ENCODE measurements around the gene ARGLU1. TPM values are rescaled to one million over a fixed set of nuclear protein-coding genes. Genes with fewer than 3 reads are reported as not detected.

Gene ARGLU1
- total RNA-seq, 1 donor from 2014 or later: 467 TPM

DNA sequence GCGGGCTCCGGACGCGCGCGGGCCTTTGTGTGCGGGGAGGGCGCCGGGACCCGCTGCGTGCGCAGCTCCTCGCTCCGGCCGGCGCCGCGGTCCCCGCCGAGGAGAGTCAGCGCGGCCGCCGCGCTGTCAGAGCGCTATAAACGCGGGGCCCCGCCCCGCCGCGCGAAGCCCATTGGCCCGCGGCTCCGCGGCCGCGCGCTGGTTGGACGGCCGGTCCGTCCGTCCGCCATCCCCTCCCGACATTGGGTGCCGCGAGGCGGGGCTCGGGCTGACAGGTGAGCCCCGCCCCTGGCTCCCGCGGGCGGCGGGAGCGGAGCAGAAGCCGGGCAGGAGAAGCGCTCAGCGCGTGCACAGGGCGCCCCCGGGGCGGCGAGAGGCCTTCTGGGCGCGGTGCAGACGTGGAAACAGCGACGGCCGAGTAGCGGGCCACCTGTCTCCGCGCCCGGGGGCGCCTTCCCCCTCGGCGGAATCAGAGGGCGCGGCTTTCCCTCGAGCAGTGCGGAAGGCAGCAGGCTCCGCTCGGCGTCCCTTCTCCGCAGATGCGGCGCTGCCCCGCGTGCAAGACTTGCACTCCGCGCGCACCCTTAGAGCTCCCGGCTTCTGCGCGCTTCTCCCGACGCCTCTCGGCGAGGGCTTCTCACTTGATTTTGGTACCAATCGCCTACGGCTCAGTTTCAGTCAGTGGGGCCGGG is 32.2 kb downstream of the ARGLU1 start, which contains the start of gene EFNB2:
Gene EFNB2 (minus strand): TSS at position 111 of the 692 bp plus-strand sequence. CDS start 698 bp downstream, outside the sequence.
- peak within 1 kb of the TSS; percentile 71 for H3K4me3 ChIP-seq
- peaks cover 27% of the 10 kb centered on the region for H3K4me1 ChIP-seq
- H4K20me1 ChIP-seq (ENCODE audit: low read depth): peaks cover 71% of the 10 kb centered on the region
- Mint-ChIP-seq H3K9me3 (no peaks in the 10 kb centered on the region), H3K4me1 (peaks cover 19% of the 10 kb centered on the region), H3K27ac (peak within 1 kb of the TSS; percentile 79), H3K4me3 (peak within 1 kb of the TSS; percentile 99), H3K36me3 (peaks cover 15% of the 10 kb centered on the region), H3K27me3 (ENCODE audit: insufficient read depth, low read depth) (peaks cover 6% of the 10 kb centered on the region)
- peak; percentile 99 for DNase-seq (ENCODE audit: low spot score)
- no peaks in the 10 kb centered on the region for H3K36me3 ChIP-seq
- H3K4me2 ChIP-seq: peak within 1 kb of the TSS; percentile 80
- TF ChIP-seq EZH2 (IDR thresholded peaks at IDR 0.05) (no peak), EZH2phosphoT487 (IDR thresholded peaks at IDR 0.05) (no peak), CTCF (IDR thresholded peaks at IDR 0.05) (no peak)
- H3F3A ChIP-seq (ENCODE audit: low read depth): peaks cover 66% of the 10 kb centered on the region
- peak within 1 kb of the TSS; percentile 79 for H3K9ac ChIP-seq
- no peak within 1 kb of the TSS for H3K27ac ChIP-seq
- H3K9me3 ChIP-seq (ENCODE audit: low read depth): no peaks in the 10 kb centered on the region
- H3K27me3 ChIP-seq: no peaks in the 10 kb centered on the region
- no peak within 1 kb of the TSS for H2AFZ ChIP-seq (replicated peaks)
- H3K79me2 ChIP-seq (ENCODE audit: low read depth): peaks cover 56% of the 10 kb centered on the region

GRCh38 chr13:106534639-106535551 is 33.0 kb downstream of the ARGLU1 start:
- Histone ChIP-seq H3F3A (ENCODE audit: low read depth) (peaks cover 67% of the 10 kb centered on the region), H3K27me3 (no peaks in the 10 kb centered on the region), H3K4me2 (peak overlapping the region; percentile 78), H3K4me1 (peaks cover 35% of the 10 kb centered on the region), H3K79me2 (ENCODE audit: low read depth) (peaks cover 64% of the 10 kb centered on the region), H3K27ac (no peak overlapping the region), H4K20me1 (ENCODE audit: low read depth) (peaks cover 74% of the 10 kb centered on the region), H3K36me3 (no peaks in the 10 kb centered on the region), H3K9ac (peak overlapping the region; percentile 79), H3K9me3 (ENCODE audit: low read depth) (no peaks in the 10 kb centered on the region), H3K4me3 (peak overlapping the region; percentile 71), H2AFZ (replicated peaks) (no peak overlapping the region)
- peaks cover 12% of the 10 kb centered on the region for H3K36me3 Mint-ChIP-seq
- no peaks in the 10 kb centered on the region for H3K9me3 Mint-ChIP-seq
- peak overlapping the region; percentile 99 for H3K4me3 Mint-ChIP-seq
- peaks cover 8% of the 10 kb centered on the region for H3K27me3 Mint-ChIP-seq (ENCODE audit: insufficient read depth, low read depth)
- H3K27ac Mint-ChIP-seq: peak overlapping the region; percentile 87
- H3K4me1 Mint-ChIP-seq: peaks cover 26% of the 10 kb centered on the region
- peak; percentile 43 for DNase-seq (ENCODE audit: low spot score)
- TF ChIP-seq EZH2phosphoT487 (IDR thresholded peaks at IDR 0.05): no peak
- TF ChIP-seq CTCF (IDR thresholded peaks at IDR 0.05): no peak
- no peak for TF ChIP-seq EZH2 (IDR thresholded peaks at IDR 0.05)

DNA sequence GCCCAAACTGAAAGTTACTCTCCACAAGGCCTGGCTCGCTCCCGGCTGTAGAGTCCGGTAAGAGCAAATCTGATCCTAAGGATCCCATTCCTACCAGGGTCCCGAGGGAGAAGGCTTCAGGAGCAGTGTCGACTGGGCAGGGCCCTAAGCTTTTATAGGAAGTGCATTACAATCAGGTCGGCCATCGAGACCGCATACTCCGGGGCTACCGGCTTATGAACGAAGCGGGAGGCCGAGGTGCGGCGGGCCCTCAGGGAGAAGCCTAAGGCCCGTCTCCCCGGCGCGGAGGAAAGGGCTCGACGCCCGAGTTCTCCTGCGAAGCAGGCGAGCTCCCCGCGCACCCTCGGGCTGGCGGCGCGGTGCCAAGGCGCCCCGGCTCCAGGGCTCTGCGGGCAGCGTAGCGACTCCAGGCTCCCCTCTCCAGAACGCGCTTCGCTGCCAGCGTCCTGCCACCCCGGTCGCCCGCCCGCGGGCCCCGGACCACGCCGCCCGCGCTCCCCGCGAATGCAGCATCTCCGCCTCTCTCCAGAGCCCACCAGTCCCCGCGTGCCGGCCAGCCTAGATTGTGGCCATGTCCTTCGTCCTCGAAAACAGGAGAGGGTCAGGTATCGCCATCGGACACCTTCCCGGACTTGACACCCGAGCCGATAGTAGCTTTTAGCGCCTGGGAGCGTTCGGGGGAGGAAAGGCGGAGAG is 33.8 kb downstream of the ARGLU1 start:
- Histone ChIP-seq H3K27me3 (no peaks in the 10 kb centered on the region), H3F3A (ENCODE audit: low read depth) (peaks cover 67% of the 10 kb centered on the region), H3K36me3 (no peaks in the 10 kb centered on the region), H3K4me3 (peak overlapping the region; percentile 71), H3K27ac (no peak overlapping the region), H3K9ac (peak overlapping the region; percentile 79), H3K79me2 (ENCODE audit: low read depth) (peaks cover 69% of the 10 kb centered on the region), H4K20me1 (ENCODE audit: low read depth) (peaks cover 76% of the 10 kb centered on the region), H3K4me2 (peak overlapping the region; percentile 78), H2AFZ (replicated peaks) (no peak overlapping the region), H3K4me1 (peaks cover 35% of the 10 kb centered on the region), H3K9me3 (ENCODE audit: low read depth) (no peaks in the 10 kb centered on the region)
- H3K27ac Mint-ChIP-seq: peak overlapping the region; percentile 98
- DNase-seq (ENCODE audit: low spot score): peak; percentile 55
- no peaks in the 10 kb centered on the region for H3K9me3 Mint-ChIP-seq
- H3K36me3 Mint-ChIP-seq: peaks cover 12% of the 10 kb centered on the region
- peaks cover 8% of the 10 kb centered on the region for H3K27me3 Mint-ChIP-seq (ENCODE audit: insufficient read depth, low read depth)
- peak overlapping the region; percentile 99 for H3K4me3 Mint-ChIP-seq
- H3K4me1 Mint-ChIP-seq: peaks cover 32% of the 10 kb centered on the region
- TF ChIP-seq EZH2phosphoT487 (IDR thresholded peaks at IDR 0.05) (no peak), EZH2 (IDR thresholded peaks at IDR 0.05) (no peak), CTCF (IDR thresholded peaks at IDR 0.05) (no peak)

Measured in neural progenitor cell (in vitro differentiated cells).